Measurements from ENCODE around the gene CFAP74. TPM values are rescaled to one million over a fixed set of nuclear protein-coding genes. Genes with fewer than 3 reads are reported as not detected.

The CFAP74 gene
- total and polyA plus RNA-seq, 9 of the 15 experiments (the other 6 are each of a cell fraction or from before 2014, with no cell fraction given): 0.03 to 0.15 (median 0.05) TPM; not detected in 6

DNA sequence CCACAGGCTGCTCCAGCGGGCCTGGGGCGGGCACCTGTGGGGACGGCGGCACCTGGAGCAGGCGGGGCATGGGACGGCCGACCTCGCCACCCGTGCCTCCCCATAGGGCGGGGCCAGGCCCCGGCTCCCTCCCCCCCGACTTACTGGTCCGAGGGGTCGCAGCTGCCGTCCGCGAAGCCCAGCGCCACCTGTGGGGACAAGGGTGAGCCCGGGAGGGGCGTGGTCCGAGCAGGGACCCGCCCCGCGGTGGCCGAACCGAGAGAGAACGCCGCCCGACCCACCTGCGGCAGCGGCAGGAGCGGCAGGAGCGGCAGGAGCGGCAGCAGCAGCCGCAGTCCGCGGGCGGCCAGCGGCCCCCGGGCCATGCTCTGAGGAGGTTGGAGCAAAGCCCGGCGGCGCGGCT is 84.7 kb downstream of the CFAP74 start, which contains the start of gene TMEM52 (continued):
- TF ChIP-seq, protein P1, sequence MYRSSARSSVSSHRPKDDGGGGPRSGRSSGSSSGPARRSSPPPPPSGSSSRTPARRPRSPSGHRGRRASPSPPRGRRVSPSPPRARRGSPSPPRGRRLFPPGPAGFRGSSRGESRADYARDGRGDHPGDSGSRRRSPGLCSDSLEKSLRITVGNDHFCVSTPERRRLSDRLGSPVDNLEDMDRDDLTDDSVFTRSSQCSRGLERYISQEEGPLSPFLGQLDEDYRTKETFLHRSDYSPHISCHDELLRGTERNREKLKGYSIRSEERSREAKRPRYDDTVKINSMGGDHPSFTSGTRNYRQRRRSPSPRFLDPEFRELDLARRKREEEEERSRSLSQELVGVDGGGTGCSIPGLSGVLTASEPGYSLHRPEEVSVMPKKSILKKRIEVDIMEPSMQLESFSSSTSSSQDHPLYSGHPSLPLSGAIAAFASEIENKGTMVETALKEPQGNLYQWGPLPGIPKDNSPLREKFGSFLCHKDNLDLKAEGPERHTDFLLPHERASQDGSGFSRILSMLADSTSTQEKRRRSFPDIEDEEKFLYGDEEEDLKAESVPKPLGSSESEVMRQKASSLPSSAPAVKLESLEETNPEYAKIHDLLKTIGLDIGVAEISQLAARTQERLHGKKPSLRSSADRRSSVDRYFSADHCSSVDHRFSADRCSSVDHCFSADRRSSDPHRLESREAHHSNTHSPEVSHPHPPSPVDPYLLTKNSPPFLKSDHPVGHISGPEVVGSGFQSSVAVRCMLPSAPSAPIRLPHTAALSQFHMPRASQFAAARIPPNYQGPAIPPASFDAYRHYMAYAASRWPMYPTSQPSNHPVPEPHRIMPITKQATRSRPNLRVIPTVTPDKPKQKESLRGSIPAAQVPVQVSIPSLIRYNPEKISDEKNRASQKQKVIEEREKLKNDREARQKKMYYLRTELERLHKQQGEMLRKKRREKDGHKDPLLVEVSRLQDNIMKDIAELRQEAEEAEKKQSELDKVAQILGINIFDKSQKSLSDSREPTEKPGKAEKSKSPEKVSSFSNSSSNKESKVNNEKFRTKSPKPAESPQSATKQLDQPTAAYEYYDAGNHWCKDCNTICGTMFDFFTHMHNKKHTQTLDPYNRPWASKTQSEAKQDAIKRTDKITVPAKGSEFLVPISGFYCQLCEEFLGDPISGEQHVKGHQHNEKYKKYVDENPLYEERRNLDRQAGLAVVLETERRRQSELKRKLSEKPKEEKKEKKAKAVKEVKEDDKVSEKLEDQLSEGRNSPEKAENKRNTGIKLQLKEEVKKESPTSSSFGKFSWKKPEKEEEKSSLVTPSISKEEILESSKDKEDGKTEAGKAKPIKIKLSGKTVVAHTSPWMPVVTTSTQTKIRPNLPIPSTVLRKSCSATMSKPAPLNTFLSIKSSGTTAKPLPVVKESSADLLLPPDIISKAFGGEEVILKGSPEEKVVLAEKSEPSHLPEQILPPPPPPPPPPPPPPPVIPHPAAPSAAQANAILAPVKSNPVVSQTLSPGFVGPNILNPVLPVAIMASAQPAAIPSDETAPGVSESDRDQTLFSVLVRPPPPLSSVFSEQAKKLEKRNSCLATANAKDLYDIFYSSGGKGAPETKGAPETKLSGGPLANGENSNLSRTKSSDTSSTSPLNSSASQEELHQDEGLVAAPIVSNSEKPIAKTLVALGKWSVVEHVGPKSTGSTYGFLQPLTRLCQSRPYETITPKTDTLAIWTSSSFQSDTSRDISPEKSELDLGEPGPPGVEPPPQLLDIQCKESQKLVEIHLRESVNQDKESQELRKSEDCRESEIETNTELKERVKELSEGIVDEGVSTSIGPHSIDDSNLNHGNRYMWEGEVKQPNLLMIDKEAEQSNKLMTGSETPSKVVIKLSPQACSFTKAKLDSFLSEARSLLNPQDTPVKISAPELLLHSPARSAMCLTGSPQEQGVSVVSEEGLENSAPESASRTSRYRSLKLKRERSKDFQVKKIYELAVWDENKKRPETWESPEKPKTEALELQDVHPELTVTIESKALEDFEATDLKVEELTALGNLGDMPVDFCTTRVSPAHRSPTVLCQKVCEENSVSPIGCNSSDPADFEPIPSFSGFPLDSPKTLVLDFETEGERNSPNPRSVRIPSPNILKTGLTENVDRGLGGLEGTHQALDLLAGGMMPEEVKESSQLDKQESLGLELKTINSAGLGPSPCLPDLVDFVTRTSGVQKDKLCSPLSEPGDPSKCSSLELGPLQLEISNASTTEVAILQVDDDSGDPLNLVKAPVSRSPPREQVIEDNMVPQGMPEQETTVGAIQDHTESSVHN (IDR thresholded peaks at IDR 0.05; ENCODE audit: borderline replicate concordance in 1 of 2, low read depth in 1 of 2): no peak
- TF ChIP-seq CBFB (CRISPR knock-in tag; IDR thresholded peaks at IDR 0.05) (peak; percentile 71), ELF2 (CRISPR knock-in tag; IDR thresholded peaks at IDR 0.05) (no peak), TSC22D4 (tag; IDR thresholded peaks at IDR 0.05) (no peak), PHB (CRISPR knock-in tag; IDR thresholded peaks at IDR 0.05) (no peak), CCAR2 (IDR thresholded peaks at IDR 0.05; ENCODE audit: low read depth, low read length) (no peak), KAT7 (CRISPR knock-in tag; IDR thresholded peaks at IDR 0.05; ENCODE audit: borderline replicate concordance) (no peak; the same call in 1 of the 2 replicates), SRSF7 (optimal IDR thresholded peaks at IDR 0.05; ENCODE audit: low read depth, low read length) (no peak), ZFPM2 (CRISPR knock-in tag; IDR thresholded peaks at IDR 0.05) (no peak), PCBP2 (IDR thresholded peaks at IDR 0.05; ENCODE audit: low read depth, low read length, poor library complexity, severe bottlenecking) (no peak)
- TF ChIP-seq, protein P2, sequence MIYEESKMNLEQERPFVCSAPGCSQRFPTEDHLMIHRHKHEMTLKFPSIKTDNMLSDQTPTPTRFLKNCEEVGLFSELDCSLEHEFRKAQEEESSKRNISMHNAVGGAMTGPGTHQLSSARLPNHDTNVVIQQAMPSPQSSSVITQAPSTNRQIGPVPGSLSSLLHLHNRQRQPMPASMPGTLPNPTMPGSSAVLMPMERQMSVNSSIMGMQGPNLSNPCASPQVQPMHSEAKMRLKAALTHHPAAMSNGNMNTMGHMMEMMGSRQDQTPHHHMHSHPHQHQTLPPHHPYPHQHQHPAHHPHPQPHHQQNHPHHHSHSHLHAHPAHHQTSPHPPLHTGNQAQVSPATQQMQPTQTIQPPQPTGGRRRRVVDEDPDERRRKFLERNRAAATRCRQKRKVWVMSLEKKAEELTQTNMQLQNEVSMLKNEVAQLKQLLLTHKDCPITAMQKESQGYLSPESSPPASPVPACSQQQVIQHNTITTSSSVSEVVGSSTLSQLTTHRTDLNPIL (CRISPR knock-in tag; IDR thresholded peaks at IDR 0.05): no peak
- TF ChIP-seq, protein P3, sequence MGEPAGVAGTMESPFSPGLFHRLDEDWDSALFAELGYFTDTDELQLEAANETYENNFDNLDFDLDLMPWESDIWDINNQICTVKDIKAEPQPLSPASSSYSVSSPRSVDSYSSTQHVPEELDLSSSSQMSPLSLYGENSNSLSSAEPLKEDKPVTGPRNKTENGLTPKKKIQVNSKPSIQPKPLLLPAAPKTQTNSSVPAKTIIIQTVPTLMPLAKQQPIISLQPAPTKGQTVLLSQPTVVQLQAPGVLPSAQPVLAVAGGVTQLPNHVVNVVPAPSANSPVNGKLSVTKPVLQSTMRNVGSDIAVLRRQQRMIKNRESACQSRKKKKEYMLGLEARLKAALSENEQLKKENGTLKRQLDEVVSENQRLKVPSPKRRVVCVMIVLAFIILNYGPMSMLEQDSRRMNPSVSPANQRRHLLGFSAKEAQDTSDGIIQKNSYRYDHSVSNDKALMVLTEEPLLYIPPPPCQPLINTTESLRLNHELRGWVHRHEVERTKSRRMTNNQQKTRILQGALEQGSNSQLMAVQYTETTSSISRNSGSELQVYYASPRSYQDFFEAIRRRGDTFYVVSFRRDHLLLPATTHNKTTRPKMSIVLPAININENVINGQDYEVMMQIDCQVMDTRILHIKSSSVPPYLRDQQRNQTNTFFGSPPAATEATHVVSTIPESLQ (CRISPR knock-in tag; IDR thresholded peaks at IDR 0.05): no peak
- TF ChIP-seq, protein P4, sequence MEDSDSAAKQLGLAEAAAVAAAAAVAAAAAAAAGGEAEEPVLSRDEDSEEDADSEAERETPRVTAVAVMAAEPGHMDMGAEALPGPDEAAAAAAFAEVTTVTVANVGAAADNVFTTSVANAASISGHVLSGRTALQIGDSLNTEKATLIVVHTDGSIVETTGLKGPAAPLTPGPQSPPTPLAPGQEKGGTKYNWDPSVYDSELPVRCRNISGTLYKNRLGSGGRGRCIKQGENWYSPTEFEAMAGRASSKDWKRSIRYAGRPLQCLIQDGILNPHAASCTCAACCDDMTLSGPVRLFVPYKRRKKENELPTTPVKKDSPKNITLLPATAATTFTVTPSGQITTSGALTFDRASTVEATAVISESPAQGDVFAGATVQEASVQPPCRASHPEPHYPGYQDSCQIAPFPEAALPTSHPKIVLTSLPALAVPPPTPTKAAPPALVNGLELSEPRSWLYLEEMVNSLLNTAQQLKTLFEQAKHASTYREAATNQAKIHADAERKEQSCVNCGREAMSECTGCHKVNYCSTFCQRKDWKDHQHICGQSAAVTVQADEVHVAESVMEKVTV (CRISPR knock-in tag; IDR thresholded peaks at IDR 0.05): no peak
